SK-N-SH treated with all-trans-retinoic acid at 6 μM for 48 hours (cell line): ENCODE data around the gene KLHL6.

Experiments
- ATAC-seq: fragments of 200-7000 bp; cut with Tn5 transposase; 3 replicates; pipeline ENCODE4 v1.9.1; 2020; ENCODE audit warnings: mild to moderate bottlenecking, moderate library complexity
- ARNTL ChIP-seq: fragments of 450-650 bp; formaldehyde crosslinking; IDR thresholded peaks from 2 replicates; pipeline ENCODE4 v1.5.0; 2020; ENCODE audit warnings: low read depth, mild to moderate bottlenecking, moderate library complexity, borderline replicate concordance
- BACH2 ChIP-seq: fragments of 250-450 bp; sonication (Bioruptor Pico); IDR thresholded peaks from 2 replicates; pipeline ENCODE4 v1.9.0; 2021; ENCODE audit warnings: mild to moderate bottlenecking, borderline replicate concordance
- CSDC2 ChIP-seq: fragments of 250-450 bp; sonication (Bioruptor Pico); IDR thresholded peaks from 2 replicates; pipeline ENCODE4 v1.5.0; 2020; ENCODE audit warnings: mild to moderate bottlenecking, moderate library complexity
- GLIS3 ChIP-seq: fragments of 250-450 bp; sonication (Bioruptor Pico); IDR thresholded peaks from 2 replicates; pipeline ENCODE4 v1.5.0; 2020; ENCODE audit warnings: mild to moderate bottlenecking, moderate library complexity
- OSR1 ChIP-seq: fragments of 250-450 bp; sonication (Bioruptor Pico); IDR thresholded peaks from 2 replicates; pipeline ENCODE4 v1.8.0; 2022; ENCODE audit warnings: moderate library complexity, mild to moderate bottlenecking, inconsistent platforms
- PPARA ChIP-seq: fragments of 250-450 bp; sonication (Bioruptor Pico); IDR thresholded peaks from 2 replicates; pipeline ENCODE4 v1.5.0; 2020; ENCODE audit warnings: mild to moderate bottlenecking, borderline replicate concordance
- RARB ChIP-seq: fragments of 250-450 bp; sonication (Bioruptor Pico); IDR thresholded peaks from 2 replicates; pipeline ENCODE4 v1.8.0; 2021; ENCODE audit warnings: mild to moderate bottlenecking, moderate library complexity
- SNAI2 ChIP-seq: fragments of 250-450 bp; sonication (Bioruptor Pico); IDR thresholded peaks from 2 replicates; pipeline ENCODE4 v1.5.0; 2020; ENCODE audit warnings: mild to moderate bottlenecking, moderate library complexity
- TCF4 ChIP-seq: fragments of 250-450 bp; sonication (Bioruptor Pico); IDR thresholded peaks from 2 replicates; pipeline ENCODE4 v1.8.0; 2021; ENCODE audit warnings: mild to moderate bottlenecking, moderate library complexity, borderline replicate concordance
- TOX ChIP-seq: fragments of 250-450 bp; sonication (Bioruptor Pico); IDR thresholded peaks from 2 replicates; pipeline ENCODE4 v1.8.0; 2021; ENCODE audit warnings: mild to moderate bottlenecking, moderate library complexity, borderline replicate concordance
- ZC3H10 ChIP-seq: fragments of 250-450 bp; sonication (Bioruptor Pico); IDR thresholded peaks from 2 replicates; pipeline ENCODE4 v1.5.1; 2021; ENCODE audit warnings: mild to moderate bottlenecking, moderate library complexity
- ZFP3 ChIP-seq: fragments of 250-450 bp; sonication (Bioruptor Pico); IDR thresholded peaks from 2 replicates; pipeline ENCODE4 v1.5.0; 2020; ENCODE audit warnings: mild to moderate bottlenecking, moderate library complexity
- ZFP30 ChIP-seq: fragments of 450-650 bp; formaldehyde crosslinking; IDR thresholded peaks from 2 replicates; pipeline ENCODE4 v1.5.0; 2022; ENCODE audit warnings: mild to moderate bottlenecking, moderate library complexity
- ZNF565 ChIP-seq: fragments of 450-650 bp; formaldehyde crosslinking; conservative IDR thresholded peaks from 2 replicates; pipeline ENCODE4 v1.5.0; 2020; ENCODE audit warnings: low read depth, mild to moderate bottlenecking, moderate library complexity
- ZNF70 ChIP-seq: fragments of 450-650 bp; formaldehyde crosslinking; IDR thresholded peaks from 2 replicates; pipeline ENCODE4 v1.5.0; 2020; ENCODE audit warnings: mild to moderate bottlenecking, moderate library complexity
- ZNF8 ChIP-seq: fragments of 450-650 bp; formaldehyde crosslinking; IDR thresholded peaks from 2 replicates; pipeline ENCODE4 v1.5.0; 2020; ENCODE audit warnings: mild to moderate bottlenecking, moderate library complexity
- TF ChIP-seq, protein P1 (sequence below): fragments of 250-450 bp; sonication (Bioruptor Pico); IDR thresholded peaks from 2 replicates; pipeline ENCODE4 v1.5.0; 2020; ENCODE audit warnings: mild to moderate bottlenecking, moderate library complexity
- TF ChIP-seq, protein P2 (sequence below): fragments of 250-450 bp; sonication (Bioruptor Pico); IDR thresholded peaks from 2 replicates; pipeline ENCODE4 v1.5.1; 2021; ENCODE audit warnings: mild to moderate bottlenecking, moderate library complexity
- TF ChIP-seq, protein P3 (sequence below): fragments of 250-450 bp; sonication (Bioruptor Pico); IDR thresholded peaks from 2 replicates; pipeline ENCODE4 v1.8.0; 2020; ENCODE audit warnings: mild to moderate bottlenecking, moderate library complexity, borderline replicate concordance
- TF ChIP-seq, protein P4 (sequence below): fragments of 250-450 bp; sonication (Bioruptor Pico); IDR thresholded peaks from 2 replicates; pipeline ENCODE4 v1.5.1; 2020; ENCODE audit warnings: low read depth, mild to moderate bottlenecking, moderate library complexity

The KLHL6 gene

DNA sequence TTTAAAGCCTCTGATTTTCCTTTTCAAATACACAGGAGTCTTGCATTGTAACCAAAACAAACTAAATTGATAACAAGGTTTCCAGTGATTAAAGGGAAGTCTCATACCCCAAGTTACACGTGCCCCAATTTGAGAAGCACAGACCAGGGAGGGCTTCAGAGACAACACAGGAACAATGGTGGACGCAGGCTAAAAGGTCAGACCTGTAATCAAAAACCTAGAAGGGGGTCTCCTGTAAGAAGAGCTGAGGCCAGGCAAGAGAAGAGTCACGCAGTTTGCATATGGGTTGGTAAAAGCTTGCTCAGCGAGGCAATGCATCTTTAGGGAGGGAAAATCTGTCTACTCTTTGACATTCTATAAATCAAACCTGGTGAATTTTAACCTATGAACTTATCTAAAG lies 68.5 kb downstream of the KLHL6 start:
- no peak for ATAC-seq
- TF ChIP-seq, protein P1, sequence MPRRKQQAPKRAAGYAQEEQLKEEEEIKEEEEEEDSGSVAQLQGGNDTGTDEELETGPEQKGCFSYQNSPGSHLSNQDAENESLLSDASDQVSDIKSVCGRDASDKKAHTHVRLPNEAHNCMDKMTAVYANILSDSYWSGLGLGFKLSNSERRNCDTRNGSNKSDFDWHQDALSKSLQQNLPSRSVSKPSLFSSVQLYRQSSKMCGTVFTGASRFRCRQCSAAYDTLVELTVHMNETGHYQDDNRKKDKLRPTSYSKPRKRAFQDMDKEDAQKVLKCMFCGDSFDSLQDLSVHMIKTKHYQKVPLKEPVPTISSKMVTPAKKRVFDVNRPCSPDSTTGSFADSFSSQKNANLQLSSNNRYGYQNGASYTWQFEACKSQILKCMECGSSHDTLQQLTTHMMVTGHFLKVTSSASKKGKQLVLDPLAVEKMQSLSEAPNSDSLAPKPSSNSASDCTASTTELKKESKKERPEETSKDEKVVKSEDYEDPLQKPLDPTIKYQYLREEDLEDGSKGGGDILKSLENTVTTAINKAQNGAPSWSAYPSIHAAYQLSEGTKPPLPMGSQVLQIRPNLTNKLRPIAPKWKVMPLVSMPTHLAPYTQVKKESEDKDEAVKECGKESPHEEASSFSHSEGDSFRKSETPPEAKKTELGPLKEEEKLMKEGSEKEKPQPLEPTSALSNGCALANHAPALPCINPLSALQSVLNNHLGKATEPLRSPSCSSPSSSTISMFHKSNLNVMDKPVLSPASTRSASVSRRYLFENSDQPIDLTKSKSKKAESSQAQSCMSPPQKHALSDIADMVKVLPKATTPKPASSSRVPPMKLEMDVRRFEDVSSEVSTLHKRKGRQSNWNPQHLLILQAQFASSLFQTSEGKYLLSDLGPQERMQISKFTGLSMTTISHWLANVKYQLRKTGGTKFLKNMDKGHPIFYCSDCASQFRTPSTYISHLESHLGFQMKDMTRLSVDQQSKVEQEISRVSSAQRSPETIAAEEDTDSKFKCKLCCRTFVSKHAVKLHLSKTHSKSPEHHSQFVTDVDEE (CRISPR knock-in tag): no peak
- no peak for TF ChIP-seq PPARA
- TF ChIP-seq SNAI2 (CRISPR knock-in tag): no peak
- no peak for TF ChIP-seq ZNF70 (CRISPR knock-in tag)
- TF ChIP-seq TCF4 (CRISPR knock-in tag): no peak
- TF ChIP-seq OSR1 (CRISPR knock-in tag): no peak
- no peak for TF ChIP-seq BACH2 (CRISPR knock-in tag)
- no peak for TF ChIP-seq ZFP30 (CRISPR knock-in tag)
- TF ChIP-seq, protein P2, sequence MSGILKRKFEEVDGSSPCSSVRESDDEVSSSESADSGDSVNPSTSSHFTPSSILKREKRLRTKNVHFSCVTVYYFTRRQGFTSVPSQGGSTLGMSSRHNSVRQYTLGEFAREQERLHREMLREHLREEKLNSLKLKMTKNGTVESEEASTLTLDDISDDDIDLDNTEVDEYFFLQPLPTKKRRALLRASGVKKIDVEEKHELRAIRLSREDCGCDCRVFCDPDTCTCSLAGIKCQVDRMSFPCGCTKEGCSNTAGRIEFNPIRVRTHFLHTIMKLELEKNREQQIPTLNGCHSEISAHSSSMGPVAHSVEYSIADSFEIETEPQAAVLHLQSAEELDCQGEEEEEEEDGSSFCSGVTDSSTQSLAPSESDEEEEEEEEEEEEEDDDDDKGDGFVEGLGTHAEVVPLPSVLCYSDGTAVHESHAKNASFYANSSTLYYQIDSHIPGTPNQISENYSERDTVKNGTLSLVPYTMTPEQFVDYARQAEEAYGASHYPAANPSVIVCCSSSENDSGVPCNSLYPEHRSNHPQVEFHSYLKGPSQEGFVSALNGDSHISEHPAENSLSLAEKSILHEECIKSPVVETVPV (CRISPR knock-in tag): no peak
- no peak for TF ChIP-seq ZFP3 (CRISPR knock-in tag)
- no peak for TF ChIP-seq ZNF565
- TF ChIP-seq, protein P3, sequence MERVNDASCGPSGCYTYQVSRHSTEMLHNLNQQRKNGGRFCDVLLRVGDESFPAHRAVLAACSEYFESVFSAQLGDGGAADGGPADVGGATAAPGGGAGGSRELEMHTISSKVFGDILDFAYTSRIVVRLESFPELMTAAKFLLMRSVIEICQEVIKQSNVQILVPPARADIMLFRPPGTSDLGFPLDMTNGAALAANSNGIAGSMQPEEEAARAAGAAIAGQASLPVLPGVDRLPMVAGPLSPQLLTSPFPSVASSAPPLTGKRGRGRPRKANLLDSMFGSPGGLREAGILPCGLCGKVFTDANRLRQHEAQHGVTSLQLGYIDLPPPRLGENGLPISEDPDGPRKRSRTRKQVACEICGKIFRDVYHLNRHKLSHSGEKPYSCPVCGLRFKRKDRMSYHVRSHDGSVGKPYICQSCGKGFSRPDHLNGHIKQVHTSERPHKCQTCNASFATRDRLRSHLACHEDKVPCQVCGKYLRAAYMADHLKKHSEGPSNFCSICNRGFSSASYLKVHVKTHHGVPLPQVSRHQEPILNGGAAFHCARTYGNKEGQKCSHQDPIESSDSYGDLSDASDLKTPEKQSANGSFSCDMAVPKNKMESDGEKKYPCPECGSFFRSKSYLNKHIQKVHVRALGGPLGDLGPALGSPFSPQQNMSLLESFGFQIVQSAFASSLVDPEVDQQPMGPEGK: no peak
- TF ChIP-seq TOX: no peak
- TF ChIP-seq ARNTL: no peak
- no peak for TF ChIP-seq RARB (CRISPR knock-in tag)
- no peak for TF ChIP-seq GLIS3 (CRISPR knock-in tag)
- TF ChIP-seq ZNF8: no peak
- TF ChIP-seq, protein P4, sequence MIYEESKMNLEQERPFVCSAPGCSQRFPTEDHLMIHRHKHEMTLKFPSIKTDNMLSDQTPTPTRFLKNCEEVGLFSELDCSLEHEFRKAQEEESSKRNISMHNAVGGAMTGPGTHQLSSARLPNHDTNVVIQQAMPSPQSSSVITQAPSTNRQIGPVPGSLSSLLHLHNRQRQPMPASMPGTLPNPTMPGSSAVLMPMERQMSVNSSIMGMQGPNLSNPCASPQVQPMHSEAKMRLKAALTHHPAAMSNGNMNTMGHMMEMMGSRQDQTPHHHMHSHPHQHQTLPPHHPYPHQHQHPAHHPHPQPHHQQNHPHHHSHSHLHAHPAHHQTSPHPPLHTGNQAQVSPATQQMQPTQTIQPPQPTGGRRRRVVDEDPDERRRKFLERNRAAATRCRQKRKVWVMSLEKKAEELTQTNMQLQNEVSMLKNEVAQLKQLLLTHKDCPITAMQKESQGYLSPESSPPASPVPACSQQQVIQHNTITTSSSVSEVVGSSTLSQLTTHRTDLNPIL (CRISPR knock-in tag): no peak
- no peak for TF ChIP-seq CSDC2 (CRISPR knock-in tag)
- TF ChIP-seq, all 23 proteins: peak for 0

DNA sequence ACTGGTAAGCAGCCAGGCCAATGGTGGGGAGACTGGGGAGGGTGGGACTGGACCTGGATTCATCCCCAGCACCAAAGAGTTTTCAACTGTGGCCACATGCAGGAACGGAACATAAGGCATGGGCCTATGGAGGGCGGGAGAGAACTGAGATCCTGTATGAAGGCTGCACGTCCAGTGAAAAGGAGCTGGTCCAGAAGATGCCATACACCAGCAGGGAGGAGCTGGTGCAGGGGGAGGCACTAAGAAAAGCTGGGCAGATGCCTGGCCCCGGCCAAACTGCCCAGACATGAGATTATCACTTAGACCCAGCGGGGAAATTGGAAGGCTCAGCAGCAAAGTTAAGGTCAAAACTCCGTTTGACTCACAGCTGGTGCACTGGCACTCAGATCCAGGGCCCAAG lies 69.0 kb downstream of the KLHL6 start:
- TF ChIP-seq ZNF8 (no peak), BACH2 (CRISPR knock-in tag) (no peak), OSR1 (CRISPR knock-in tag) (no peak), ZFP30 (CRISPR knock-in tag) (no peak), TOX (no peak), ZC3H10 (CRISPR knock-in tag) (no peak), ZNF565 (no peak), ZNF70 (CRISPR knock-in tag) (no peak), TCF4 (CRISPR knock-in tag) (no peak), GLIS3 (CRISPR knock-in tag) (no peak), PPARA (no peak), CSDC2 (CRISPR knock-in tag) (no peak)
- TF ChIP-seq, protein P2 (CRISPR knock-in tag): no peak
- TF ChIP-seq, protein P3: no peak
- TF ChIP-seq, protein P1 (CRISPR knock-in tag): no peak
- TF ChIP-seq, all 23 proteins: peak for 0
- no peak for ATAC-seq
